A549 (cell line): ENCODE results near the gene SLC35F3.

Experiments used
- CEBPB ChIP-seq, 2 experiments: fragments of >200 bp in 1 of 2; sonication (Bioruptor Twin) in 1 of 2; formaldehyde crosslinking in 1 of 2; IDR thresholded peaks; 2 replicates each; pipeline ENCODE4 v1.6.1; 2012 to 2016
- EP300 ChIP-seq, 2 experiments: fragments of >200 bp; sonication (Bioruptor Twin); formaldehyde crosslinking; IDR thresholded peaks; 2 replicates in 1 of 2; 3 replicates in 1 of 2; pipeline ENCODE4 v1.6.1; 2016 to 2017
- MAFK ChIP-seq: fragments of 450-650 bp; IDR thresholded peaks from 2 replicates; pipeline ENCODE4 v1.6.1; 2014; ENCODE audit not compliant: partially characterized antibody
- SREBF2 ChIP-seq: fragments of 450-650 bp; IDR thresholded peaks from 2 replicates; pipeline ENCODE4 v1.6.1; 2014; ENCODE audit warnings: mild to moderate bottlenecking, moderate library complexity
- TFCP2L1 ChIP-seq: fragments of 250-450 bp; sonication (Bioruptor Pico); IDR thresholded peaks from 2 replicates; pipeline ENCODE4 v1.5.0; 2021; ENCODE audit warnings: mild to moderate bottlenecking
- ZNF302 ChIP-seq: fragments of 250-450 bp; sonication (Bioruptor Pico); IDR thresholded peaks from 2 replicates; pipeline ENCODE4 v1.9.0; 2021; ENCODE audit warnings: inconsistent platforms, mild to moderate bottlenecking, moderate library complexity
- ZSCAN20 ChIP-seq: fragments of 250-450 bp; sonication (Bioruptor Pico); IDR thresholded peaks from 2 replicates; pipeline ENCODE4 v1.8.0; 2022; ENCODE audit warnings: mild to moderate bottlenecking, moderate library complexity
- TF ChIP-seq, protein P1 (sequence below): IDR thresholded peaks from 2 replicates; pipeline ENCODE4 v1.6.1; 2012; ENCODE audit warnings: low read depth, borderline replicate concordance
- TF ChIP-seq, protein P2 (sequence below): fragments of >200 bp; sonication (Bioruptor Twin); formaldehyde crosslinking; IDR thresholded peaks from 3 replicates; pipeline ENCODE4 v1.5.1; 2016
- TF ChIP-seq, protein P3 (sequence below): fragments of >200 bp; sonication (Bioruptor Twin); formaldehyde crosslinking; IDR thresholded peaks from 3 replicates; pipeline ENCODE4 v1.6.1; 2016
- TF ChIP-seq, protein P4 (sequence below): IDR thresholded peaks from 2 replicates; pipeline ENCODE4 v1.6.1; 2012
- TF ChIP-seq, protein P5 (sequence below): fragments of 200-600 bp; sonication (generic); IDR thresholded peaks from 2 replicates; pipeline ENCODE4 v1.6.1; 2016; ENCODE audit warnings: antibody characterized with exemption, mild to moderate bottlenecking, moderate library complexity

DNA sequence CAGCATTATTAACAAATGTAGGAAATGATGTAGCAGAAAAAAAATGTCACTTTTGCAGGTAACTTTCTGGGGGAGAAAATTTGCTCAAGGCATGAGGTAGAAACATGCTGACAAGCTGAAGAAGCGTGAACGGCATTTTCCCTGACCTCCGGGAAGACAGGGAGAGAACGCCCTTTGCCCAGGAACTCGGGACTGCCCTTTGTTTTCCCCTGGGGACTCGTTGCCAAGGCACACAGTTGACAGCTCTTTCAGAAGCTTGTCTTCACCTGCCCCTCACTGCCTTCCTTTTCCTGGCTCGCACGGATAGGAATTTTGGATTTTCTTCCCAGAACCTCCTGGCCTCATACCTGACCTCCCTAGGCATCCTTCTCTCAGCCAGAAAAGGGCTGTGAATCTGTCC lies 416.1 kb downstream of the SLC35F3 start:
- TF ChIP-seq, protein P1, sequence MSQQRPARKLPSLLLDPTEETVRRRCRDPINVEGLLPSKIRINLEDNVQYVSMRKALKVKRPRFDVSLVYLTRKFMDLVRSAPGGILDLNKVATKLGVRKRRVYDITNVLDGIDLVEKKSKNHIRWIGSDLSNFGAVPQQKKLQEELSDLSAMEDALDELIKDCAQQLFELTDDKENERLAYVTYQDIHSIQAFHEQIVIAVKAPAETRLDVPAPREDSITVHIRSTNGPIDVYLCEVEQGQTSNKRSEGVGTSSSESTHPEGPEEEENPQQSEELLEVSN, result no peak
- TF ChIP-seq, protein P2, sequence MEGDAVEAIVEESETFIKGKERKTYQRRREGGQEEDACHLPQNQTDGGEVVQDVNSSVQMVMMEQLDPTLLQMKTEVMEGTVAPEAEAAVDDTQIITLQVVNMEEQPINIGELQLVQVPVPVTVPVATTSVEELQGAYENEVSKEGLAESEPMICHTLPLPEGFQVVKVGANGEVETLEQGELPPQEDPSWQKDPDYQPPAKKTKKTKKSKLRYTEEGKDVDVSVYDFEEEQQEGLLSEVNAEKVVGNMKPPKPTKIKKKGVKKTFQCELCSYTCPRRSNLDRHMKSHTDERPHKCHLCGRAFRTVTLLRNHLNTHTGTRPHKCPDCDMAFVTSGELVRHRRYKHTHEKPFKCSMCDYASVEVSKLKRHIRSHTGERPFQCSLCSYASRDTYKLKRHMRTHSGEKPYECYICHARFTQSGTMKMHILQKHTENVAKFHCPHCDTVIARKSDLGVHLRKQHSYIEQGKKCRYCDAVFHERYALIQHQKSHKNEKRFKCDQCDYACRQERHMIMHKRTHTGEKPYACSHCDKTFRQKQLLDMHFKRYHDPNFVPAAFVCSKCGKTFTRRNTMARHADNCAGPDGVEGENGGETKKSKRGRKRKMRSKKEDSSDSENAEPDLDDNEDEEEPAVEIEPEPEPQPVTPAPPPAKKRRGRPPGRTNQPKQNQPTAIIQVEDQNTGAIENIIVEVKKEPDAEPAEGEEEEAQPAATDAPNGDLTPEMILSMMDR, result no peak
- TF ChIP-seq, protein P3, sequence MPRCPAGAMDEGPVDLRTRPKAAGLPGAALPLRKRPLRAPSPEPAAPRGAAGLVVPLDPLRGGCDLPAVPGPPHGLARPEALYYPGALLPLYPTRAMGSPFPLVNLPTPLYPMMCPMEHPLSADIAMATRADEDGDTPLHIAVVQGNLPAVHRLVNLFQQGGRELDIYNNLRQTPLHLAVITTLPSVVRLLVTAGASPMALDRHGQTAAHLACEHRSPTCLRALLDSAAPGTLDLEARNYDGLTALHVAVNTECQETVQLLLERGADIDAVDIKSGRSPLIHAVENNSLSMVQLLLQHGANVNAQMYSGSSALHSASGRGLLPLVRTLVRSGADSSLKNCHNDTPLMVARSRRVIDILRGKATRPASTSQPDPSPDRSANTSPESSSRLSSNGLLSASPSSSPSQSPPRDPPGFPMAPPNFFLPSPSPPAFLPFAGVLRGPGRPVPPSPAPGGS, result no peak
- TF ChIP-seq TFCP2L1 (CRISPR knock-in tag) (no peak), CEBPB (IDR thresholded peaks at IDR 0.05) (no peak), MAFK (no peak), ZSCAN20 (CRISPR knock-in tag) (no peak), SREBF2 (no peak), EP300 (IDR thresholded peaks at IDR 0.05) (no peak), ZNF302 (CRISPR knock-in tag) (no peak)
- TF ChIP-seq, protein P4, sequence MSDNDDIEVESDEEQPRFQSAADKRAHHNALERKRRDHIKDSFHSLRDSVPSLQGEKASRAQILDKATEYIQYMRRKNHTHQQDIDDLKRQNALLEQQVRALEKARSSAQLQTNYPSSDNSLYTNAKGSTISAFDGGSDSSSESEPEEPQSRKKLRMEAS, result no peak
- TF ChIP-seq, protein P5, sequence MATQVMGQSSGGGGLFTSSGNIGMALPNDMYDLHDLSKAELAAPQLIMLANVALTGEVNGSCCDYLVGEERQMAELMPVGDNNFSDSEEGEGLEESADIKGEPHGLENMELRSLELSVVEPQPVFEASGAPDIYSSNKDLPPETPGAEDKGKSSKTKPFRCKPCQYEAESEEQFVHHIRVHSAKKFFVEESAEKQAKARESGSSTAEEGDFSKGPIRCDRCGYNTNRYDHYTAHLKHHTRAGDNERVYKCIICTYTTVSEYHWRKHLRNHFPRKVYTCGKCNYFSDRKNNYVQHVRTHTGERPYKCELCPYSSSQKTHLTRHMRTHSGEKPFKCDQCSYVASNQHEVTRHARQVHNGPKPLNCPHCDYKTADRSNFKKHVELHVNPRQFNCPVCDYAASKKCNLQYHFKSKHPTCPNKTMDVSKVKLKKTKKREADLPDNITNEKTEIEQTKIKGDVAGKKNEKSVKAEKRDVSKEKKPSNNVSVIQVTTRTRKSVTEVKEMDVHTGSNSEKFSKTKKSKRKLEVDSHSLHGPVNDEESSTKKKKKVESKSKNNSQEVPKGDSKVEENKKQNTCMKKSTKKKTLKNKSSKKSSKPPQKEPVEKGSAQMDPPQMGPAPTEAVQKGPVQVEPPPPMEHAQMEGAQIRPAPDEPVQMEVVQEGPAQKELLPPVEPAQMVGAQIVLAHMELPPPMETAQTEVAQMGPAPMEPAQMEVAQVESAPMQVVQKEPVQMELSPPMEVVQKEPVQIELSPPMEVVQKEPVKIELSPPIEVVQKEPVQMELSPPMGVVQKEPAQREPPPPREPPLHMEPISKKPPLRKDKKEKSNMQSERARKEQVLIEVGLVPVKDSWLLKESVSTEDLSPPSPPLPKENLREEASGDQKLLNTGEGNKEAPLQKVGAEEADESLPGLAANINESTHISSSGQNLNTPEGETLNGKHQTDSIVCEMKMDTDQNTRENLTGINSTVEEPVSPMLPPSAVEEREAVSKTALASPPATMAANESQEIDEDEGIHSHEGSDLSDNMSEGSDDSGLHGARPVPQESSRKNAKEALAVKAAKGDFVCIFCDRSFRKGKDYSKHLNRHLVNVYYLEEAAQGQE, result no peak
